GM21360 (cell line): Measurements from ENCODE around the gene COA3.
"Not testable (repeated sequence)": the region's sequence is repeated elsewhere in the genome, so short reads cannot be mapped to it uniquely, and the experiment has no call there.

Experiments used
- ATAC-seq: cut with Tn5 transposase; IDR thresholded peaks from one replicate; pipeline ENCODE4 v1.9.1; 2021; ENCODE audit warnings: mild to moderate bottlenecking, moderate library complexity; ENCODE audit not compliant: unreplicated experiment

Gene COA3

GRCh38 chr17:42782166-42783061 is 16.1 kb downstream of the COA3 start:
- no peak for ATAC-seq

- no peak for ATAC-seq
Measured at GRCh38 chr17:42781639-42782165, 16.8 kb downstream of the COA3 start.

- ATAC-seq: no peak
Measured at GRCh38 chr17:42780851-42781638, 17.5 kb downstream of the COA3 start.

GRCh38 chr17:42779936-42780850 is 18.3 kb downstream of the COA3 start, which contains the start of gene WNK4:
TSS of gene WNK4 (plus strand) at chr17:42780610. CDS start at chr17:42780699, 89 bp downstream.
- ATAC-seq: no peak

- no peak for ATAC-seq
Measured at GRCh38 chr17:42779304-42779935, 19.1 kb downstream of the COA3 start.

- no peak for ATAC-seq
Measured at GRCh38 chr17:42778570-42778969, 19.9 kb downstream of the COA3 start.

GRCh38 chr17:42775534-42776098 is 22.9 kb downstream of the COA3 start:
- no peak for ATAC-seq

GRCh38 chr17:42774066-42774745 is 24.3 kb downstream of the COA3 start:
- ATAC-seq: no peak

- ATAC-seq: no peak
Measured at GRCh38 chr17:42773290-42774035, 25.0 kb downstream of the COA3 start, which contains the start of gene VPS25. TSS of gene VPS25 (plus strand) at chr17:42773449. CDS start at chr17:42773476, 27 bp downstream.

- ATAC-seq: no peak
Measured at GRCh38 chr17:42772945-42773289, 25.6 kb downstream of the COA3 start.

GRCh38 chr17:42769964-42770363 is 28.5 kb downstream of the COA3 start:
- ATAC-seq: not testable (repeated sequence)

GRCh38 chr17:42768006-42768405 is 30.5 kb downstream of the COA3 start:
- not testable (repeated sequence) for ATAC-seq

- no peak for ATAC-seq
Measured at GRCh38 chr17:42767512-42767911, 31.0 kb downstream of the COA3 start.

GRCh38 chr17:42766124-42766523 is 32.4 kb downstream of the COA3 start:
- no peak for ATAC-seq

- no peak for ATAC-seq
Measured at GRCh38 chr17:42761638-42762037, 36.9 kb downstream of the COA3 start.

GRCh38 chr17:42760652-42761581 is 37.6 kb downstream of the COA3 start, which contains the start of gene RAMP2:
TSS of gene RAMP2 (plus strand) at chr17:42761227. CDS start at chr17:42761262, 35 bp downstream.
- ATAC-seq: no peak

- ATAC-seq: no peak
Measured at GRCh38 chr17:42759982-42760651, 38.4 kb downstream of the COA3 start.
